ENCODE data around the gene ZNF236. TPM values are rescaled to one million over a fixed set of nuclear protein-coding genes. Genes with fewer than 3 reads are reported as not detected.

ZNF236 gene
- total and polyA plus RNA-seq, 2 of the 8 experiments (the other 6 are each of a cell fraction or from before 2014, with no cell fraction given): 6.7 to 14.5 TPM

- TF ChIP-seq SIRT6 (IDR thresholded peaks at IDR 0.05; ENCODE audit: low read length) (no peak), TBP (IDR thresholded peaks at IDR 0.05; ENCODE audit: low read depth, low read length) (no peak)
These were observed 59.4 kb downstream of the ZNF236 start (continued) for GRCh38 chr18:76881744-76882143.

All from H1 (cell line).